CD4-positive, alpha-beta T cell (primary cell): ENCODE measurements around the gene CCL8. TPM values are rescaled to one million over a fixed set of nuclear protein-coding genes. Genes with fewer than 3 reads are reported as not detected.

ENCODE experiments used
- ATAC-seq: fragments of 200-7000 bp; cut with Tn5 transposase; one replicate; pipeline ENCODE4 v1.10.0; 2022; ENCODE audit warnings: mild to moderate bottlenecking; ENCODE audit not compliant: poor library complexity
- CTCF ChIA-PET: fragments of 350-600 bp; sonication (Branson Sonifier 250); formaldehyde crosslinking; loops from one replicate; lab custom pipeline; 2021; ENCODE audit warnings: antibody characterized with exemption, inconsistent platforms; lab: Charles Lee
- POLR2A ChIA-PET: fragments of 350-600 bp; sonication (Branson Sonifier 250); formaldehyde crosslinking; loops from one replicate; lab custom pipeline; 2021; ENCODE audit warnings: antibody characterized with exemption, inconsistent platforms; lab: Charles Lee
- DNase-seq, 14 experiments: peaks; one replicate each; pipeline ENCODE4 v3.0.0-alpha.2; 2013 to 2020; ENCODE audit warnings: mixed read lengths in 2 of 14
- H3K27ac ChIP-seq, 2 donors: one replicate each; pipeline versions ENCODE4 v1.5.1 to v1.7.0; 2013; ENCODE audit warnings: low read length in 2 of 2, low read depth in 1 of 2, mild to moderate bottlenecking in 1 of 2
- H3K27me3 ChIP-seq, 2 experiments: 1 replicate in 1 of 2; 2 replicates in 1 of 2; pipeline versions ENCODE4 v1.6.1 to v1.7.0; 2013; ENCODE audit warnings: low read length in 2 of 2, control low read depth in 1 of 2, mild to moderate bottlenecking in 1 of 2, moderate library complexity in 1 of 2; ENCODE audit not compliant: insufficient read depth in 2 of 2, control insufficient read depth in 1 of 2
- H3K36me3 ChIP-seq: one replicate; pipeline ENCODE4 v1.6.1; 2013; ENCODE audit warnings: low read length, control low read depth; ENCODE audit not compliant: insufficient read depth
- H3K4me1 ChIP-seq: one replicate; pipeline ENCODE4 v1.6.1; 2013; ENCODE audit warnings: low read length, control low read depth; ENCODE audit not compliant: insufficient read depth
- H3K4me3 ChIP-seq: one replicate; pipeline ENCODE4 v1.5.1; 2013; ENCODE audit warnings: mild to moderate bottlenecking, low read length, moderate library complexity
- H3K9me3 ChIP-seq, 2 experiments: 1 replicate in 1 of 2; 2 replicates in 1 of 2; pipeline versions ENCODE4 v1.6.1 to v1.7.0; 2013; ENCODE audit warnings: low read length in 2 of 2, mild to moderate bottlenecking in 2 of 2, control low read depth in 1 of 2, moderate library complexity in 1 of 2; ENCODE audit not compliant: control insufficient read depth in 1 of 2, insufficient read depth in 1 of 2
- H3K27ac Mint-ChIP-seq: one replicate; pipeline ENCODE4 v1.8.0; 2020; ENCODE audit warnings: mixed read lengths
- H3K27me3 Mint-ChIP-seq: one replicate; pipeline ENCODE4 v1.8.0; 2021; ENCODE audit warnings: mixed read lengths
- H3K36me3 Mint-ChIP-seq: one replicate; pipeline ENCODE4 v1.8.0; 2021; ENCODE audit warnings: low read depth, mixed read lengths
- H3K4me1 Mint-ChIP-seq: one replicate; pipeline ENCODE4 v1.8.0; 2021; ENCODE audit warnings: low read depth, mixed read lengths
- H3K4me3 Mint-ChIP-seq: one replicate; pipeline ENCODE4 v1.8.0; 2020; ENCODE audit warnings: mild to moderate bottlenecking, mixed read lengths
- H3K9me3 Mint-ChIP-seq: one replicate; pipeline ENCODE4 v1.8.0; 2020; ENCODE audit warnings: mixed read lengths
- intact Hi-C, 2 experiments: fragments of 100-400 bp; cut with DNase I in 1 of 2; cut with micrococcal nuclease in 1 of 2; formaldehyde crosslinking; loops; one replicate each; pipeline versions ENCODE4 v1.15.1 to v1.9.0; 2023 to 2025; cut with DNase I, micrococcal nuclease
- total RNA-seq, 174 experiments: library from RNA in 2 of 174; stranded (reverse) in 2 of 174; gene quantifications; one replicate each; pipeline ENCODE4 v1.2.3 and lab custom pipeline; 2021 to 2026
- TF ChIP-seq, protein P1 (sequence below): fragments of 200-600 bp; IDR thresholded peaks from one replicate; pipeline ENCODE4 v1.8.0; 2022; ENCODE audit warnings: antibody characterized with exemption, mild to moderate bottlenecking

CCL8 gene
- total RNA-seq, 2 experiments from 2014 or later = not detected

DNA sequence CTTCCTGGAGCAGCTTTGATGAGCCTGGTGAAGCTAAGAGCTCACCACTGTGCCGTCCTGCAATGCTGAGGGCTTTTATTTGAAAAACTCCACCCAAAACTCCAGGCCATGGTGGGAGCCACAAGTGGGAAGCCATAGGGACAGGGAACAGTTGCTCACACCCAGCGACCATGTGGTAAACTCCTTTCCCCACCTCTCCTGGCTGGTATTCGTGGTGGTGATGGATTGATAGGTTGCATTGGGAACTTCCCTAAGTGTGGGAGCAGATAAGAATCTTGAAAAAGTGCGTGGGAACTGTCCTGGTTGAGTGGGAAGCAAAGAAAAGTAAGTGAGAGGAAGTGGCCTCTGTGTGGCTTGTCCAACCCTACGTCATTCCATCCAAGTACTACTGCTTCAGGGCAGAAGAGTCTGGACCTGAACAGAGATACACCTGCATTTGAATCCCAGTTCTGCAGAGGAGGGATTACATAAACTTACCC lies 44.0 kb downstream of the CCL8 start, which contains the start of gene CCL1:
CCL1 (minus strand) TSS at position 51 of the 479 bp plus-strand sequence. CDS start 72 bp downstream, outside the sequence.
- Histone ChIP-seq H3K36me3 (no peaks in the 10 kb centered on the region), H3K27me3 (no peaks in the 10 kb centered on the region), H3K4me1 (no peaks in the 10 kb centered on the region), H3K4me3 (no peak within 1 kb of the TSS), H3K9me3 (no peaks in the 10 kb centered on the region), H3K27ac (no peak within 1 kb of the TSS)
- no peak for DNase-seq
- ChIA-PET POLR2A (no interaction called here), CTCF (no interaction called here)
- Mint-ChIP-seq H3K27me3 (peaks cover 5% of the 10 kb centered on the region), H3K36me3 (no peaks in the 10 kb centered on the region), H3K4me1 (peaks cover 9% of the 10 kb centered on the region), H3K27ac (no peak within 1 kb of the TSS), H3K9me3 (no peaks in the 10 kb centered on the region), H3K4me3 (no peak within 1 kb of the TSS)
- intact Hi-C loops = no loop called here
- ATAC-seq = no peak
- TF ChIP-seq, protein P1, sequence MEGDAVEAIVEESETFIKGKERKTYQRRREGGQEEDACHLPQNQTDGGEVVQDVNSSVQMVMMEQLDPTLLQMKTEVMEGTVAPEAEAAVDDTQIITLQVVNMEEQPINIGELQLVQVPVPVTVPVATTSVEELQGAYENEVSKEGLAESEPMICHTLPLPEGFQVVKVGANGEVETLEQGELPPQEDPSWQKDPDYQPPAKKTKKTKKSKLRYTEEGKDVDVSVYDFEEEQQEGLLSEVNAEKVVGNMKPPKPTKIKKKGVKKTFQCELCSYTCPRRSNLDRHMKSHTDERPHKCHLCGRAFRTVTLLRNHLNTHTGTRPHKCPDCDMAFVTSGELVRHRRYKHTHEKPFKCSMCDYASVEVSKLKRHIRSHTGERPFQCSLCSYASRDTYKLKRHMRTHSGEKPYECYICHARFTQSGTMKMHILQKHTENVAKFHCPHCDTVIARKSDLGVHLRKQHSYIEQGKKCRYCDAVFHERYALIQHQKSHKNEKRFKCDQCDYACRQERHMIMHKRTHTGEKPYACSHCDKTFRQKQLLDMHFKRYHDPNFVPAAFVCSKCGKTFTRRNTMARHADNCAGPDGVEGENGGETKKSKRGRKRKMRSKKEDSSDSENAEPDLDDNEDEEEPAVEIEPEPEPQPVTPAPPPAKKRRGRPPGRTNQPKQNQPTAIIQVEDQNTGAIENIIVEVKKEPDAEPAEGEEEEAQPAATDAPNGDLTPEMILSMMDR = no peak

- Mint-ChIP-seq H3K4me3 (no peak overlapping the region), H3K27me3 (peaks cover 5% of the 10 kb centered on the region), H3K36me3 (no peaks in the 10 kb centered on the region), H3K4me1 (peaks cover 9% of the 10 kb centered on the region), H3K9me3 (no peaks in the 10 kb centered on the region), H3K27ac (no peak overlapping the region)
- Histone ChIP-seq H3K27me3 (no peaks in the 10 kb centered on the region), H3K4me3 (no peak overlapping the region), H3K4me1 (no peaks in the 10 kb centered on the region), H3K9me3 (no peaks in the 10 kb centered on the region), H3K27ac (no peak overlapping the region), H3K36me3 (no peaks in the 10 kb centered on the region)
- ChIA-PET CTCF (no interaction called here), POLR2A (no interaction called here)
- DNase-seq (no peak), ATAC-seq (no peak)
- intact Hi-C loops = no loop called here
- TF ChIP-seq, protein P1 = no peak
Measured at GRCh38 chr17:34364751-34365150, 45.5 kb downstream of the CCL8 start.

- Histone ChIP-seq H3K27me3 (no peaks in the 10 kb centered on the region), H3K4me1 (peaks cover 2% of the 10 kb centered on the region), H3K4me3 (no peak overlapping the region), H3K36me3 (no peaks in the 10 kb centered on the region), H3K27ac (no peak overlapping the region), H3K9me3 (no peaks in the 10 kb centered on the region)
- H3K4me3 Mint-ChIP-seq = no peak overlapping the region
- H3K27me3 Mint-ChIP-seq = peaks cover 5% of the 10 kb centered on the region
- H3K36me3 Mint-ChIP-seq = no peaks in the 10 kb centered on the region
- no peak overlapping the region for H3K27ac Mint-ChIP-seq
- CTCF ChIA-PET = no interaction called here
- peaks cover 9% of the 10 kb centered on the region for H3K4me1 Mint-ChIP-seq
- no peaks in the 10 kb centered on the region for H3K9me3 Mint-ChIP-seq
- POLR2A ChIA-PET = no interaction called here
- DNase-seq (no peak), ATAC-seq (no peak)
- TF ChIP-seq, protein P1 = no peak
- intact Hi-C loops = no loop called here
Measured at GRCh38 chr17:34365340-34365739, 46.1 kb downstream of the CCL8 start.
